GM18520 (cell line): ENCODE measurements around the gene TNFSF12.
"Not testable (repeated sequence)": the region's sequence is repeated elsewhere in the genome, so short reads cannot be mapped to it uniquely, and the experiment has no call there.

ENCODE experiments used
- ATAC-seq: cut with Tn5 transposase; IDR thresholded peaks from one replicate; pipeline ENCODE4 v1.9.1; 2021; ENCODE audit not compliant: unreplicated experiment

The TNFSF12 gene

DNA sequence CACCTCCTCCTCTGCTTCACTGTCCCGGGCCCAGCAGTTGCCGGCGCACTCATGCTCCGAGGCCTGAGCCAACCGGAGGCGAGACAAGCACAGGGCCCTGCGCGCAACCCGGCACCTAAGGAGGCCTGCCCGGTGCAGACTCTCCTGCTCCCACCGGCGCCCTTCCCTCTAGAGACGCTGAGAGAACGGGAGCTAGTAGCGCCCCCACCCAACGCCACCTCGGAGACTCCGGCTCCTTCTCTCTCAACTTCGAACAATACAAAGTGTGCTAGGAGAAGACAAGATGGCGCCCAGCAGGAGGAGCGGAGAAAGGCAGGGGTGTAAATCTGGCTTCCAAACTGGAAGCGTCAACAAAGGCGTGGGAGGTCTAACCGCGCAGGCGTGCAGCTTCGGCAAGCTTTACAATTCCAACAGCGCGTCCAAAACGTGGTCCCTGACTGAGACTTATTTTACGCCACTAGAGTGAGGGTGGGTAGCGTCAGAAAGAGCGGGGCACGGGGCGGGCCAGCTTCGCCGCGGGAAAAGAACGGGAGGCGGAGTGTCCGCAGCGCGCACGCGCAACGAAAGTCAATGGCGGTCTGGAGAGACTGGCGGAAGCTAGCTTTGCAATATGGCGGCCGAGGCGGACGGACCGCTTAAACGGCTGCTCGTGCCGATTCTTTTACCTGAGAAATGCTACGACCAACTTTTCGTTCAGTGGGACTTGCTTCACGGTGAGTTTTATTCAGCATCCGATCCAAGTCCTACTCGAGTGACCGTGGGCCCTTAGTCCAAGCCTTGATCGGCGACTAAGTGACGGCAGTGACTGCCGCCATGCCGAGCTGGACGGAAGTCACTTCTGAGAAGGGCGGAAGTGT lies 34.6 kb downstream of the TNFSF12 start, which contains the start of gene MPDU1:
TSS of gene MPDU1 (plus strand) at position 600 of the 857 bp plus-strand sequence. CDS start at position 611, 11 bp downstream.
- ATAC-seq, result peak; percentile 61

DNA sequence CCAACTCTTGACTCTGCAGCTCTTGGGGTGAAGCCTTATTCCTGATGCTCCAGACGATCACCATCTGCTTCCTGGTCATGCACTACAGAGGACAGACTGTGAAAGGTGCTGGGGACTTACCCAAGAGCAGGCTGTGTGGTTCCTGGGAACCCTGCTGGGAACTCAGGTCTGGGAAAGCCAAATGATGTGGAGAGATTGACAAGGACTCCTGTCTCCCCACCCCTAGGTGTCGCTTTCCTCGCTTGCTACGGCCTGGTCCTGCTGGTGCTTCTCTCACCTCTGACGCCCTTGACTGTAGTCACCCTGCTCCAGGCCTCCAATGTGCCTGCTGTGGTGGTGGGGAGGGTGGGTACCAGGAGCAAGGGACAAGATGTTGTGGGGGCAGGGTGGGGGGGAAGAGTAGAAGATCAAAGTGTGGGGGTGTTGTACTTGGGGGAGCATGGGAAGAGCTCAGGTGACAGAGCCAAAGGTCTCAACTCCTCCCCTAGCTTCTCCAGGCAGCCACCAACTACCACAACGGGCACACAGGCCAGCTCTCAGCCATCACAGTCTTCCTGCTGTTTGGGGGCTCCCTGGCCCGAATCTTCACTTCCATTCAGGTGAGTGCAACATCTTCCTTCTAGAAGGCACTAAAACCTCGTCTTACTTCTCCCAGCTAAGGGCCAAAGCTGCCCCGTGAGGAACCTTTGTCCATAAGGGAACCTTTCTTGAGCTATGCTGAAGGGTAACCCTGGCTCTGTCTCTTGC lies 38.0 kb downstream of the TNFSF12 start:
- no peak for ATAC-seq

GRCh38 chr17:7587420-7588151 lies 38.7 kb downstream of the TNFSF12 start:
- no peak for ATAC-seq

- no peak for ATAC-seq
These were observed 39.8 kb downstream of the TNFSF12 start for GRCh38 chr17:7588553-7589203.

GRCh38 chr17:7589204-7589868 lies 40.5 kb downstream of the TNFSF12 start:
- no peak for ATAC-seq

- ATAC-seq, result no peak
These were observed 41.2 kb downstream of the TNFSF12 start, which contains the start of gene SOX15 for GRCh38 chr17:7589891-7590691. SOX15 (minus strand) TSS chr17:7590094; CDS start chr17:7589676, 418 bp downstream.

DNA sequence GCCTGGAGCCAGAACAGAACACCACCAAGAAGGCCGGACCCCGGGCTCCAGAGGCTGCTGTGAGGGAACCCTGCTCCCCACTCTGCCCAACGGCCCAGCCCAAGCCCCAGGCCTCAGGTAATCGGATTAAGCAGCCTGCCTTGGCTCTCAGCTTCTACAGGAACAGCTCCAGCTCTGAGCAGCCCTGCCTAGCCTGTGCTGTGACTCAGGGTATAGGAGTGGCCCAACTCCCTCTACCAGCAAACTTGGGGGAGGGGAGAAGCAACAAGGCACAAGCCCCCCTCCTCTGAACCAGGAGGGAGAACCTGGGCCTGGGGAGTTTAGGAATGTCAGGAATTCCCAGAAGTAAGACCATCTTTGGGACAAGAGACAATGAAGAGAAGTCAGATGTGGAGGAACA lies 41.9 kb downstream of the TNFSF12 start:
- ATAC-seq, result no peak

DNA sequence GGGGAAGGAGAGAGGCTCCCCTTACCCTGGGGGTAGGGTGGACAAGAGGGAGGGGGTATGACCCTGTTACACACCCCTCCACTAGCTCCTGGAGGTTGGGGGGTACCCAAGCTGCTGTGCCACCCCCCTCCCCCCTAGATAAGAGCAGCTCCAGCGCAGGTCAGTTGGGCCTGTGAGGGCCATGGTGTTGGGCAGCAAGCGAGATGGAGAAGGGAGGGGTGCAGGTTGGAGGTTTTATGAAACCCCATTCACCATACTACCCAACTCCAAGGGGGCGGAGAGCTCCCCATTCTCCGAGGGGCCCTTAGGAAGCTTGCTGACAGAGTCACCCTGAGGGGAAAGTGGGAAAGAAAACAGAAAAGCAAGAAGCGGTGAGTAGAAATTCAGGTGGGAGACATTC lies 42.7 kb downstream of the TNFSF12 start:
- no peak for ATAC-seq

DNA sequence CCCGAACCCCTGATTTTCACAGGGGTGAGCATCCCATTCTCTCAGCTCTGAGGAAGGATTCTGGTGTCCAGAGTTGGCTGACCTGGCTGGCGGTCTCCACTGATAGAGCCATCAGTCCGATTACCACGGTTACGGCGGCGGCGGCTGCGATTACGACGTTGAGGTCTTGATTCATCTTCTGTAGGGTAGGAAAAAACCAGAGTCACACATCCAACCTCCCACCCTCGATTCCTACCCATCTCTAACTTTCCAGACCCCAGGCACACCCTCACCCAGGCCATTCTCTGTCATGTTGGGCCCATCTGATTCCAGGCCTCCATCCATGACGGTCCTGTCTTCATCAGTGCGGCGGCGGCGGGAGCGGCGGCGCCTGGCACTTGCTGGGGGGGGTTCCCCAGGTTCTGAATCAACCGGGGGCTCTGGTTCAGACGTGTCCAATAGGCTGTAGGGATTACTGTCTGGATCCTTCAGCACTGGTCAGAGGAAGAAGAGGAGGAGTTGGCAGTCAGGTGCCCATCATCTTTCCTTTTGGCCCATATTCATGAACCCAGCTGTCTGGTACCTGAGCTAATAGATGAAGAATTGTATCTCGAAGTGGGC lies 43.7 kb downstream of the TNFSF12 start:
- no peak for ATAC-seq

DNA sequence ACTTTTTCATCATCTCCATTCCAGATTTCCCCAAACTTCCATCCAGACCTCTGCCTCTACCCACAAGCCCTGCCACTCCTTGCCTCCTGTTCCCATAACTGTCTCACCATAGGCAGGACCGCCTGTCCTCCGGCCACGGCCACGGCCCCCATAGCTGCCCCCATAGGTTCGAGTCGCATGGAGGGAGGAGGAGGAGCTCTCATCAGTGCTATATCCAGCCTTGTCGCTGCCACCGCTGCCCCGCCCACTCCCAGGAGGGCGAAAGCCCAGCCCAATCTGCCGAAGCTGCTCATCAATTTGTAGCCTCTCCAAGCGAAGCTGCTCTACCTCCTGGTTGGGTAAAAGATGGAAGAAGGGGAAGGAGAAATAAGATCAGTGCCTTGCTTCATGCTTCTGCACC lies 44.4 kb downstream of the TNFSF12 start:
- no peak for ATAC-seq

DNA sequence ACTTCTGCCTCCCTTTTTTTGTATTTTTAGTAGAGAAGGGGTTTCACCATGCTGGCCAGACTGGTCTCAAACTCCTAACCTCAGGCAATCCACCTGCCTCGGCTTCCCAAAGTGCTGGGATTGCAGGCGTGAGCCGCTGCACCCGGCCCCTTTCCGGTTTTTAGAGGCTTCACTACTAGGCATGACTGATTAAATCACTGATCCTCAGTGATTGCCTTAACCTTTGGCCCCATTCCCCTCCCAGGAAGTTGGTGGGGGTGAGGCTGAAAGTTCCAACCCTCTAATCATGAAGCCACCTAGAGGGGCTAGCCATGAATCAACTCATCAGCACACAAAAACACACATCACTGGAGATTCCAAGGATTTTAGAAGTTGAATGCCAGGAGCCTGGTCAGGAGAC lies 48.7 kb downstream of the TNFSF12 start:
- ATAC-seq, result not testable (repeated sequence)

DNA sequence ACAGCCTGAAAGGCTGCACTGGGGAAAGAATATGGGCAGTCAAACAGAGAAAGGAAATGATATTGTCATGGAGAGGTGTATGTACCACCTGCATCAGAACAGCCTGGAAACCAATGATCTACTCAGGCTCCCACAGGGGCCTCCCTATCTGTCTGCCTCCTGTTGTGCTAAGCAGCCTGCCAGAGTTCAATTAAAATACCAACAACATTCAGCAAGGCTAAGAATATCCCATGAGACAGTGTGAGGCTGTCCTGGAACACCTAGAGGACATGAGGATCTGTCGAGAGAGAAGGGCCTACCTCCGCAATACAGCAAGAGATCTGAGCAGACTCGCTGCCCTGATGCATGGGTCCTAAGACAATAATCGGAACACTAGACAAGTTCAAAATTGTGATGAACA lies 57.4 kb downstream of the TNFSF12 start:
- ATAC-seq, result no peak
